HepG2 (cell line): ENCODE measurements around the gene RTF1. TPM values are rescaled to one million over a fixed set of nuclear protein-coding genes. Genes with fewer than 3 reads are reported as not detected.
A peak's percentile ranks its signal among the peaks of the same experiment; 100 is the strongest.

Experiments used
- CSRNP2 ChIP-seq: sonication (generic); formaldehyde crosslinking; conservative IDR thresholded peaks from 2 replicates; pipeline ENCODE4 v1.8.0; 2022; ENCODE audit warnings: low read depth, missing genetic modification reagents
- HNRNPH1 ChIP-seq: fragments of 200-400 bp; formaldehyde crosslinking; optimal IDR thresholded peaks from 2 replicates; pipeline ENCODE3; 2017; ENCODE audit warnings: mild to moderate bottlenecking, low read depth, low read length
- HNRNPUL1 ChIP-seq: fragments of 200-400 bp; formaldehyde crosslinking; IDR thresholded peaks from 2 replicates; pipeline ENCODE4 v1.6.1; 2017; ENCODE audit warnings: low read depth, mild to moderate bottlenecking, low read length, moderate library complexity
- LBX2 ChIP-seq: sonication (generic); formaldehyde crosslinking; IDR thresholded peaks from 2 replicates; pipeline ENCODE4 v1.5.0; 2020; ENCODE audit warnings: missing genetic modification reagents, mild to moderate bottlenecking, borderline replicate concordance
- NFRKB ChIP-seq: fragments of 450-650 bp; IDR thresholded peaks from 2 replicates; pipeline ENCODE4 v1.6.1; 2017
- RCOR2 ChIP-seq: IDR thresholded peaks from 2 replicates; pipeline ENCODE4 v1.6.1; 2016; ENCODE audit warnings: missing biosample characterization, missing genetic modification reagents
- SKI ChIP-seq: fragments of 450-650 bp; IDR thresholded peaks from one replicate; pipeline ENCODE4 v1.6.1; 2018; ENCODE audit warnings: mild to moderate bottlenecking; ENCODE audit not compliant: partially characterized antibody
- TBX2 ChIP-seq: sonication (generic); formaldehyde crosslinking; IDR thresholded peaks from 2 replicates; pipeline ENCODE4 v1.5.0; 2020; ENCODE audit warnings: missing genetic modification reagents, mild to moderate bottlenecking, borderline replicate concordance
- TBX3 ChIP-seq: fragments of 450-650 bp; IDR thresholded peaks from 2 replicates; pipeline ENCODE4 v1.6.1; 2017; ENCODE audit warnings: antibody characterized with exemption, mild to moderate bottlenecking, inconsistent platforms, borderline replicate concordance
- WIZ ChIP-seq: sonication (generic); formaldehyde crosslinking; IDR thresholded peaks from 2 replicates; pipeline ENCODE4 v1.5.1; 2020; ENCODE audit warnings: mild to moderate bottlenecking, missing genetic modification reagents
- ZBTB43 ChIP-seq: sonication (generic); formaldehyde crosslinking; conservative IDR thresholded peaks from 2 replicates; pipeline ENCODE4 v1.4.0; 2020; ENCODE audit warnings: missing genetic modification reagents
- ZBTB49 ChIP-seq: sonication (generic); formaldehyde crosslinking; IDR thresholded peaks from 2 replicates; pipeline ENCODE4 v1.4.0; 2020; ENCODE audit warnings: missing genetic modification reagents, borderline replicate concordance
- ZFP90 ChIP-seq: sonication (generic); formaldehyde crosslinking; IDR thresholded peaks from 2 replicates; pipeline ENCODE4 v1.8.0; 2022; ENCODE audit warnings: missing genetic modification reagents, mild to moderate bottlenecking, inconsistent platforms, borderline replicate concordance
- ZMAT3 ChIP-seq: sonication (generic); formaldehyde crosslinking; conservative IDR thresholded peaks from 2 replicates; pipeline ENCODE4 v1.7.0; 2021; ENCODE audit warnings: missing genetic modification reagents
- ZNF282 ChIP-seq: fragments of 450-650 bp; IDR thresholded peaks from 2 replicates; pipeline ENCODE4 v1.6.1; 2018; ENCODE audit not compliant: partially characterized antibody
- ZNF335 ChIP-seq: sonication (generic); formaldehyde crosslinking; IDR thresholded peaks from 2 replicates; pipeline ENCODE4 v1.4.0; 2020; ENCODE audit warnings: missing genetic modification reagents
- ZNF383 ChIP-seq: sonication (generic); formaldehyde crosslinking; IDR thresholded peaks from 2 replicates; pipeline ENCODE4 v1.4.0; 2020; ENCODE audit warnings: missing genetic modification reagents, mild to moderate bottlenecking, borderline replicate concordance
- ZNF562 ChIP-seq: sonication (generic); formaldehyde crosslinking; IDR thresholded peaks from 2 replicates; pipeline ENCODE4 v1.8.0; 2022; ENCODE audit warnings: missing genetic modification reagents, borderline replicate concordance
- ZNF605 ChIP-seq: sonication (generic); formaldehyde crosslinking; IDR thresholded peaks from 2 replicates; pipeline ENCODE4 v1.8.0; 2022; ENCODE audit warnings: mild to moderate bottlenecking, missing genetic modification reagents
- ZNF672 ChIP-seq: sonication (generic); formaldehyde crosslinking; IDR thresholded peaks from 2 replicates; pipeline ENCODE4 v1.8.1; 2022; ENCODE audit warnings: missing genetic modification reagents
- ZNF724P ChIP-seq: sonication (generic); formaldehyde crosslinking; IDR thresholded peaks from 2 replicates; pipeline ENCODE4 v1.8.0; 2022; ENCODE audit warnings: missing genetic modification reagents, borderline replicate concordance
- ZNF740 ChIP-seq: sonication (generic); formaldehyde crosslinking; IDR thresholded peaks from 2 replicates; pipeline ENCODE4 v1.4.0; 2020; ENCODE audit warnings: missing genetic modification reagents
- ZSCAN22 ChIP-seq: sonication (generic); formaldehyde crosslinking; IDR thresholded peaks from 2 replicates; pipeline ENCODE4 v1.4.0; 2020; ENCODE audit warnings: mild to moderate bottlenecking, missing genetic modification reagents
- ZSCAN9 ChIP-seq: IDR thresholded peaks from 2 replicates; pipeline ENCODE4 v1.6.1; 2016; ENCODE audit warnings: borderline replicate concordance
- polyA plus RNA-seq, 8 experiments: library from polyadenylated mRNA; depleted of rRNA in 3 of 8; stranded (reverse) in 7 of 8; unstranded in 1 of 8; fragments of >200 nt; fragmentation: Illumina TruSeq in 4 of 8; extraction: Trizol in 4 of 8; gene quantifications; 2 replicates each; pipeline versions ENCODE4 v1.2.1 to v1.2.3, GENCODE V29; 2011 to 2016; ENCODE audit warnings: low read depth in 4 of 8, missing spikeins in 1 of 8, mixed read lengths in 1 of 8; ENCODE audit not compliant: insufficient read depth in 1 of 8
- total RNA-seq, 5 experiments: library from RNA; depleted of rRNA; stranded (reverse); fragments of >200 nt; fragmentation: Illumina TruSeq; extraction: Trizol; gene quantifications; 2 replicates each; pipeline ENCODE4 v1.2.3, GENCODE V29; 2016; ENCODE audit warnings: low read depth in 1 of 5
- TF ChIP-seq, protein P1 (sequence below): sonication (generic); formaldehyde crosslinking; IDR thresholded peaks from 2 replicates; pipeline ENCODE4 v1.8.0; 2022; ENCODE audit warnings: missing genetic modification reagents, low read depth, mild to moderate bottlenecking, borderline replicate concordance

Gene RTF1
- total and polyA plus RNA-seq, 2 of the 13 experiments (the other 11 are each of a cell fraction or from before 2014, with no cell fraction given), result 13.9 to 17.9 TPM

DNA sequence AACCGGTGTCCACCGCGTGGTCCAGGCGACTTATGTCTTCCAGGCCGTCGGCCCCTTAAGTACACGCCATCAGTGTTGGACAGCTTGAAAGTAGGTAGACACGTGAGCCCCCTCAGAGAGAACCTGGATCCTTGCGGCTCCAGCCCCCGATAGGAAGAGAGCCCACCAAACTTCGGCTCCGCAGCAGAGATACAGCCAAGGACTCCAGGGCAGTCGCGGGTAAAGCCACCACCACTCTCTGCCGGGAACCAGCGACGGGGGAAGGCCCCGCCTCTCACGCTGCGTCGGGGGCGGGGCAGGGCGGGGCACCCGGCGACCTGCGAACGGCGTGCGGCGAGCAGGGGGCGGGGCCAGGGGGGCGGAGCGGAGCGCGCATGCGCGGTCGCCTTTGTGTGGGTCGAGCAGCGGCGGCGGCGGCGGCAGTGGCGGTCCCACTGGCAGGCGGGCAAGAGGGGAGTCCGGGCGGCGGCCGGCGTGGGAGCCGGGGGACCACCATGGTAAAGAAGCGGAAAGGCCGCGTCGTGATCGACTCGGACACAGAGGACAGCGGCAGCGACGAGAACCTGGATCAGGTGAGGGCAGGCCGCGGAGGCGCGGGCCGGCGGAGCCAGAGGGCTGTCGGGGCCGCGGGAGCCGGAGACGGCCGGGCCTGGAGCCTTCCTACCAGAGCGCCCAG lies at the start of gene RTF1 (continued):
- no peak for TF ChIP-seq CSRNP2 (CRISPR knock-in tag)
- TF ChIP-seq ZSCAN9 (CRISPR knock-in tag), result no peak
- TF ChIP-seq HNRNPH1, result no peak
- TF ChIP-seq TBX2 (CRISPR knock-in tag), result peak; percentile 74
- TF ChIP-seq, protein P1, sequence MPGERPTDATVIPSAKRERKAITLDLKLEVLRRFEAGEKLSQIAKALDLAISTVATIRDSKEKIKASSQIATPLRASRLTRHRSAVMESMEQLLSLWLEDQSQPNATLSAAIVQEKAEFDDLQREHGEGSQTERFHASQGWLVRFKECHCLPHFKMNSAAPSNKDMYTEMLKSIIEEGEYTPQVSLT, result no peak
- no peak; the same call in 1 of the 2 replicates for TF ChIP-seq ZFP90 (CRISPR knock-in tag)
- TF ChIP-seq ZNF605 (CRISPR knock-in tag), result peak; percentile 38; the same call in 1 of the 2 replicates
- TF ChIP-seq ZNF672 (CRISPR knock-in tag), result no peak; the same call in 1 of the 2 replicates
- TF ChIP-seq ZSCAN22 (CRISPR knock-in tag), result no peak
- TF ChIP-seq ZMAT3, result peak; percentile 70
- TF ChIP-seq ZNF335 (CRISPR knock-in tag), result no peak; the same call in 1 of the 2 replicates
- TF ChIP-seq LBX2, result no peak
- no peak for TF ChIP-seq ZNF282
- TF ChIP-seq TBX3, result no peak
- no peak for TF ChIP-seq ZBTB43 (CRISPR knock-in tag)
- TF ChIP-seq HNRNPUL1, result no peak
- no peak for TF ChIP-seq NFRKB
- no peak for TF ChIP-seq WIZ (CRISPR knock-in tag)
- TF ChIP-seq ZNF383 (CRISPR knock-in tag), result no peak
- TF ChIP-seq SKI, result no peak
- no peak for TF ChIP-seq ZNF740
- TF ChIP-seq ZNF724P (CRISPR knock-in tag), result no peak
- no peak for TF ChIP-seq RCOR2
- 0 out of 2 replicates have a peak, but pooled peaks have one; percentile 14 for TF ChIP-seq ZNF562 (CRISPR knock-in tag)
- no peak for TF ChIP-seq ZBTB49
